HG03095 (cell line): ENCODE measurements around the gene ITGA4.

Experiments
- ATAC-seq: cut with Tn5 transposase; IDR thresholded peaks from one replicate; pipeline ENCODE4 v1.9.1; 2021; ENCODE audit warnings: moderate library complexity; ENCODE audit not compliant: unreplicated experiment

ITGA4 gene

DNA sequence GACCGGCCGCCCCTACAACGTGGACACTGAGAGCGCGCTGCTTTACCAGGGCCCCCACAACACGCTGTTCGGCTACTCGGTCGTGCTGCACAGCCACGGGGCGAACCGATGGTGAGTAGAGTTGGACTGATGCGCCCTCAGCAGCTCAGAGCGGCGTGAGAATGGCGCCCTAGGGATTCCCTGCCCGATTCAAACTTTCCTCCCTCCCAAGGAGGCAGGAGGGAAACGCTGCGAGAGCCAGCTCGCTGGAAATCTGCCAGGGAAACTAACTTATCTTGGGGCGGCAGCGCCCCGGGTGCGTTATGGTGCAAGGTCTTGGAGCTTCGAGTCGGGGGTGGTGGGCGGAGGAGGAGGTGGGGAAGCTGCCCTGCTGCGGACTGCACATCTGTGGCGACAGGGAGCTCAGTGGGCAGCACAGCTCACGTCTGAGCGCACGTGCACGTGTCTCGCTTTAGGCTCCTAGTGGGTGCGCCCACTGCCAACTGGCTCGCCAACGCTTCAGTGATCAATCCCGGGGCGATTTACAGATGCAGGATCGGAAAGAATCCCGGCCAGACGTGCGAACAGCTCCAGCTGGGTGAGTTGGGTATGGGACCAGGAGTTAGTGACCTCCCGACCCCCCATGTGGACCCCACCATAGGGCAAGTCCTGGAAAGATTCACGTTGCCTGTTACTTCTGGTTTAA lies 697 bp downstream of the ITGA4 start:
- ATAC-seq: peak; percentile 19

DNA sequence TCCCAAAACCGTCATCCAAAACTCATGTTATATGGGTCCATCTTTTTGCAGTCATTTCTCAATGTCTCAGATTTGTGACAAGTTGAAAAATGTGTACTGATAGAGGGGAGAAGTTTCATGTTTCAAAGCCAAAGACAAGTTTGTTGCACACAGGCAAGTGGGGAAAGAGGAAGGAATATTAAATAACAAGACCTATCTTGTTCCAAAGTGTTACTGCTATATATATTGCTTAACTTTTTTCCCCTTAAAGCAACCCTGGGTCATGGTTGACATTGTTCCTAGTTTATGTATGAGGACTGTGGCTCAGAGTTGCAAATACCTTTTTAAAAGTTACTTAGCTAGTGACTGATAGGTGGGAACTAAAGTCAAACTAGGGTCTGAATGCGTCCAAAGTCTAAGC lies 1.7 kb downstream of the ITGA4 start:
- no peak for ATAC-seq

DNA sequence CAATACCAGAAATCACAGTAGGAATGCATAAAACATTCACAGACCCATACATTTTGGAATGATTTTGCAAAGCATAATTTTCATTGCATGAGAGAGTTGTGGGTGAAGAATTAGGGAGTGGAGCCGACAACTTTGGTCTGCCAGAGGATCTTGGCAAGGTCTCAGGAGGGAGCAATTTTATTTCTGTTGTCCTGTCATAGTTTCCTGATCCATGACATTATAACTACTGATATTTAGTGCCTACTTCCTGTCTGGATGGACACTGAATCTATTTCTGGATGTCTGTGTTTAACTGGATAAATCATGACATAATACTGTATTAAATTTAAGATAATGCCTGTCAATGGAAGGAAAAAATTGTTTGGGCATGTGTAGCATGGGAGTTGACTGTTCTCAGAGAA lies 2.4 kb downstream of the ITGA4 start:
- no peak for ATAC-seq

DNA sequence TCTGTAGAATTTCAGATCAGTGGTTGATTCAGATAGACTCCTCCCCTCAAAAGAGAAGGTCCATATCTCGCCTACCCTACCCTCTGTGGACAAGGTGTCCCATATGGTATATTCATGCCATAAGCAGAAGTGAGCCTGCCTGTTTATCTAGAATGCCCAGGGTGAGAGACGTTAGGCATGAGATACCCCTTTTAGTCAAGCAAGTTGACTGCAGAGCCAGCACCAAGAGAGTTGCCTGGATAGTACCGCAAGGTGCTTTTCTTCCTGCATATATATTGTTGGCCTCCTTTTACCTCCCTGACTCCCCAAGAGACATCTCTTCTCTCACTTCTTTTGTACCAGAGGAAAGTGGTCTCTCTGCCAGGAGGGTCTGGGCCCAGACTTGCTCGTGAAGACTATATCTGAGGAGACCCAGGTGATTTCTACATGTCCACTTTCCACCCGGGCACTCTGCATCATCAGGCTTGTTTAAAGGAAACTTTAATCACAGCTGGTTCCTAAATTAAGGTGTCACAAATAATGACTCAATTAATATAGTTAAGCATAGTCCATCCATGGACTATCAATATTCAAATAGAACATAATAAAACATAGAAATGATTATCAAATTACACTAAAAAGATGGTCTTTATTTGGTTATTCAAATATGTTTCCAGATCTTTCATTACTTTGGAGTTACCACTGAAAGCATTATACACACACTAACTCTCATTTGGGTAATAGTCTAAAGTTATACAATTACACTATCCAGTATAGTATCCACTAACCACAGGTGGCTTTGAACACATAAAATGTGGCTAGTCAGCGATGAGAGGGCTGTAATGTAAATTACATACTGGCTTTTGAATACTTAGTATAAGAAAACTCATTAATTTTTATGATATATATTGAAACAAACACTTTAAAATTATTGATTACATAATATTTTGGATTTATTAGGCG lies 4.1 kb downstream of the ITGA4 start:
- no peak for ATAC-seq

DNA sequence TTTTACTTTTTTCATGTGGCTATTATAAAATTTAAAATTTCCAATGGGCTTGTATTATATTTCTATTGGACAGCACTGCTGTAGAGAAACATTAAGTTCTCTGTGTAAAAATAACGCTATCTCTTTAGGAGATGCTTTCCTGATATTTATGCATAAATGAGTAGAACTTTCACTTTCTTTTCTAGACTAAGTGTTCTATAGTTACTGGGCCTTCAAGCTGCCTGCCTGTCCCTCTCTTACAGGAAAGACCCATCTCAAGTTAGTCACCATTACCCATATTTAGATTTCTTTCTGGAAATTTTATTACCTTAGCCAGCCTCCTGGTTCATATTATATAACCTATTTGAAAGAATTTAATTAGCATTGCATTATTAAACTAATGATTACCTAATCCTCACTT lies 4.8 kb downstream of the ITGA4 start:
- peak; percentile 33 for ATAC-seq

DNA sequence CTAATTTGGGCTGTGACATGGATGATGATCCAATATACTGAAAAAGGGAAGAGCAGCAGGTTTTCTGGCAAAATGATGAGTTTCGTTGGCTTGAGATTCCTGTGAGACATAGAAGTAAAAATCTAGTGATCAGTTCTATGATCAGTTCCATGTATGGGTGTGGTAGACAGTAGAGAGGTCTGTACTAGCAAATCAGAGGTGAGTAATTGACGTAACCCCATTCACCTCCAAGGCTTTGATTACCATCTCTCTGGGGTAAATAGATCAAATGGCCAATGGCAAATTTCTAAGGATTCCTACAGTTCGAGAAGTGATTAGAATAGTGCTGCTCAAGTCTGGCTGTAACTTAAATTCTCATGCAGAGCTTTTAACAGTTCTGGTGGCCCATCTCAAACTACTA lies 6.4 kb downstream of the ITGA4 start:
- no peak for ATAC-seq

DNA sequence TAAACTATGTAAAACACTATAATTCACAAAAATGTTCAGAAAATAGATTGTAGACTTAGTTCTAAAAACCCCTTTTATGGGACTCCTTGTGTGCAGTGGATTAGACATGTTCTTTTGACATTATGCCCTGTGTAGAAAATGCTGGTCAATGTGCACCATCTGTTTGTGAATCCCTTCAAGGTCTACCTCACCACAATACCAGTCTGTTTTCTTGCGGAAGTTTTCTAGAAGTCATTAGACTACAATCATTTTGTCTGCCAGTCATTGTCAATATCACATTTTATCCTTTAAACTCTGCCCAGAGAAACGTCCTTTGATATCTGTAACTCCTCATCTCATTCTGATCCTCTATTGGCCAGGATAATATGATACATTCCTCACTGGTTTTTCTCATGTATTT lies 7.8 kb downstream of the ITGA4 start:
- no peak for ATAC-seq

DNA sequence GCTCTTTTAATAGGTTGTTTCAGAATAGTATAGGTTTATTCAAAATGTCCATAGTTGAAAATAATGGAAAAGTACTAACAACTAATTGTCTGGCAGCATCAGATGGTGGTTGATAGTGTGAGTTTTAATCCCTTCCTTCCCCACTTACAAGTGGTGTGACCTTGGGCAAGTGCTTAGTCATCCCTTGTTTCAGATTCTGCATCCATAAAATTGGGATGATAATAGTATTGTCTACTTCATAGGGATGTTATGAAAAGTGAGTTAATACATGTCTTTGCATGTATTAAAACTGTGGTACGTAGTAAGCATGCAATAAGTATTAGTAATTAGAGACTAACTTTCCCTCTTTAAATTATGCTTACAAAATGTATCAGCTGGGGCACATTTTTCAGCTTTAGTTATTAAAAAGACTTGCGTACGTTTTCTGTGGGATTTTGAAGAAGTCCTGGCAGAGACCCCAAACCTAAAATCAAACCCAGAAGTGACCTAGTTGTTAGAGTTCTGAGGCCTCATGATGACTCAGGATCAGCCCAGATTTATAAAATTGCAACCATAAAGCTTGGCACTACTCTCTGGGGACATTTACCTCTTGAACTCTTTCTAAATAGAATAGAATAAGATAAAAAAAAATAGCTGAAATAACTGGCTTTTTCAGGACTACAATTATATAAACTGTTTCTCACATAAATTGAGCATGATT lies 8.6 kb downstream of the ITGA4 start:
- no peak for ATAC-seq

DNA sequence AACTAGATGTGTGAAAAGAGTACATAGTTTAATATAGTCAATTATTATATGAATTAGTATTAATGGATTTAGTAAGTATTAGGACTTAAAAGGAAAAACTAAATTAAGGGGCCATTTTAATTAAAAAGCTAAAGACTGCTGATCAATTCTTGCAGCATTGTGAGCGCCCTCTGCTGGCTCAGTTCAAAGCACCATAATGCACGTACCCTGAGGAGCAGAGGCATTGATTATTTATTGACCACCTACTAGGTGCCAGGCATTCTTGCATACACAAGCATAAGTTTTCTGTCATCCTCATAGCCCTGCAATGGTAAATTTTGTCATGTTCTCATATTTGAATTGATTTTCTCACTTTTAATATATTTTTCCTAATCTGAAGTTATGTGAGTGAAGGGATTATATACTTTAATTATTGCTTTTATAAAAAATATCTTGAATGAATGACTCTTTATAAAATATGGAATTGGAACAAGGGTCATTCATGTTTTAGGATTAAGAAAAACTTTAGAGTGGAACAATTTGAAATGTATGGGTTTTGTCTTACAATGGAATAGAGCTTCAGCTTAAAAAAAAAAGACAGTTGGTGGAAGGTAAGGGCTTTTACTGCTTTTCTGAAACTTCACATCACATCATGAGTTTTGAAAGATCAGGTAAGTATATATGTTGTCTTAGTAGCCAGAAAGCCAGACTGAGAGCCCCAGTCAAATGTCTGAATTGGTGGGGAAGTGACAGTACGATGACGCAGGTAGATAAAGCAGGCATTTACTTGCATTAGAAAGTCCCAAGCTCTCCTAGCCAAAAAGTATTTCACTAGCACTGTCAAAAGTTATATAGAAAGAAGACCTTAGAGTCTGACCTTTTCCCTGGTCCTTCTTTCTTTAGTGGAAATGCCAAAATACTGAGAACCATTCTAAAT lies 9.7 kb downstream of the ITGA4 start:
- no peak for ATAC-seq

DNA sequence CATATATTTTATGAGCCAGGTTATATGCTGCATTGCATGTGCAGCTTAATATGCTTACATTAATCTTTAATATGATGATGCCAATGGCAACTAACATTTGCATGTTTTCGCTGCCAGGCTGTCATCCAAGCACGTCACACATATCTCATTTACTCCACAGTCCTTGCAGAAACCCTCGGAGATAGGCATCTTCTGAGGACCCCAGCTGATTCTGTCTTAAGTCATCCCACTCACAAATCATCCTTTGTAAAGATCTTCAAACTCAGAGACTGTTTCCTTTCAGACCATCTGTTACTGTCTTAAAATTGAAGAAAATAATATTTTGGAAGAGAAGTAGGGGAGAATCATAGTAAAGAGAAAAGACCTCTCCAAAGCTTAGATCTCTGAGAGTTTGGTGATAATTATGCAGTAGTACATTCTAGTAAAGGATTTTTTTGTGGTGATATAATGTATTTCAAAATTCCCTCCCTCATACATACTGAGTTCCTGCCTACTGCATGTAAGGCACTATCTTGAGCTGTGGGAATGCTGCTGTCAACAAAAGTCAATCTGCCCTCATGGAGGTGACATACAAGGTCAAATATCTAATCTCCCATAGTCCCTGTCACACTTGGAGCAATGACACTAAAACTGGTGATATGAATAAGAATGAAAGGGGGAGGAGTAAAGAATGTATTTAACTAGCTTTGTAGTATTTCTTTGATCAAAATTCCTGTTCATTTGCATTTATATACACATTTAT lies 11.0 kb downstream of the ITGA4 start:
- no peak for ATAC-seq

DNA sequence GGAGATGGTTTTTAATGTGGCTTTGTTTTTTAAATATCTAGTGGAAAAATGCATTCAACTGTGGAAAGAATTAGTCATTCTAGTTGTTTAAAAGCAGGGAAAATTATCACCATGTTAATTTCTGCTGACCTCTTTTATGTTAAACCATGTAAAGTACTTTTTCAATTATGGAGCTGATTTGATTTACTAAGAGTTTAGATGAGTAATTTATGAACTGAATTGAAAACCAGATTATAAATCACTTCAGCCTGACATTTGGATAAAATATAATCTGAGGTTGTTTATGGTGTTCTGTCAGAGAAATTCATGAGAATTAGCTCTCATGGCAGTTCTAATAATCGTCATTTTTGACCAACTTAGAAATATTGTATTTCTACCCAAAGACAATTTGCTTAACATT lies 11.6 kb downstream of the ITGA4 start:
- ATAC-seq: no peak

DNA sequence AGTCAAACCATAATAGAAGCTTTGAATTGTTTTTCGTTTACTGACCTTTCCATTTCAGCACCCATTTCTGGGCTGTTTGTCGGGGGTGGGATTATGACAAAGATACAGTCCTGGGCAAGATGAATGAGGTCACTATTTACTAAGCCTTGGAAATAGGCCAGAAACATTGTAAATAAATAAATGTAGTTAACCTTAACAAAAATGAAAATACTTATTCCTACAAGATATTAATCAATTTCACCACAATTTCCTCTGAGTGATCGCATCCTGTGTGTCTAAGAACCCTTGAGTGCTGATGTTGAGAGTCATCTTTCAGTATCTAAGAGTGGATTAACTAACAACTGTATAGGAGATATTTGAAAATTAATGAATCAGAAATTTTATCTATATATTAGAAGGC lies 14.0 kb downstream of the ITGA4 start:
- ATAC-seq: no peak

DNA sequence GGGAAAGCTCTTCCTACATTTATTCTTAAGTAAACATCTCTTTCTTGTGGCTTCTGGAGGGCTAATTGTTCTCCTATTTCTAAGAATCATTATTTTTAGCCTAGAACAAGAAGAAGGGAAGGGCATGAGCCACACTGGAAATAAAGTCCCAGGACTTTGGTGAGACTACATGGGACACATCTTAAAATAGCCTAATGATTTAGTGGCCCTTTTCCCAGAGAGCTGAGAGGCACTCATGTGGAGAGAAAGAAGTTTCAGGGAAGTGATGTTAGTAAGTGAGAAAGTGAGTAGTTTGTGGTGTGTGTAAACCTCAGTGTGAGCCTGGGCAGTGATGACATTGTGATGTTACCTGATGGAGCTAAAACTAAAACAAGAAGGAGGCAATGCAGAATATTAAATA lies 14.6 kb downstream of the ITGA4 start:
- no peak for ATAC-seq

DNA sequence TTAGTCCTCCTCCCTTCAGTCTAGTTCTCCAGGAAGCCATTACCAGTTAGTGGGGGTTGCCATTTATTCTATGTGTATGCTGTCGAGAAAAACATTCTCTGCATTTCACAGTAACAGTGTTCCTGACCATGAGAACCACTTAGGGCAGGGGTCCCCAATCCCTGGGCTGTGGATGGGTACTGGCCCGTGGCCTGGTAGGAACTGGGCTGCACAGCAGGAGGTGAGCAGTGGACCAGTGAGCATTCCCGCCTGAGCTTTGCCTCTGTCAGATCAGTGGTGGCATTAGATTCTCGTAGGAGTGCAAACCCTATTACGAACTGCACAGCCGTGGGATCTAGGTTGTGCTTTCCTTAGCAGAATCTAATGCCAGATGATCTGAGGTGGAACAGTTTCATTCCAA lies 15.8 kb downstream of the ITGA4 start:
- ATAC-seq: no peak

DNA sequence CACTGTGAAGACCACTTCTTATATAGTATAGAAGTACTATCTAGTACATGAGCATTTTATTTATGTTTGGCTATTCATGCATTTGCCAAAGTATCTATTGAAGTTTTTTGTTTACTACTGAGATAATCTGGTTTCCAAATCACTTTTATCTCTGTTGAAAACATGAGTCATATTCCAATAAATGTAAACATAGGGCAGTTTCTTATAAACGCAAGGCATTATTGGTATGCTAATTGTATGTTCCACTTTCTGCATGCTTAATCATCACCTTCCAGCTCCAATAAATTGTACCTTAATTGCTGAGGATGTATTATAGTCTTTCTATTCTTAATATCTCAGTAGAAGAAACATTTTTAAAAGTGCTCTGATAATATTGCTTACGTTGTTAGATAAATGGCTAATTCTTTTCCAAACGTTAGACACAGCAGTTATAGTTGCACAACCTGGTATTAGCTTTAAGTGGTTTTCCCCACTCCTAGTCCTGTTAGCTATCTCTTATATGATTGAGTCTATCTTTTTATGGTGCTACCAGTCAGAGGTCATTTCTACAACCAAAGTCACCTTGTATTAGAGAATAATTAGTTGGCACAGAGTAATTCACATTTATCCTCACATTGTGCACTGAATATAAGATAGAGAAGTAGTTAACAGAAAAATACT lies 17.2 kb downstream of the ITGA4 start:
- no peak for ATAC-seq

DNA sequence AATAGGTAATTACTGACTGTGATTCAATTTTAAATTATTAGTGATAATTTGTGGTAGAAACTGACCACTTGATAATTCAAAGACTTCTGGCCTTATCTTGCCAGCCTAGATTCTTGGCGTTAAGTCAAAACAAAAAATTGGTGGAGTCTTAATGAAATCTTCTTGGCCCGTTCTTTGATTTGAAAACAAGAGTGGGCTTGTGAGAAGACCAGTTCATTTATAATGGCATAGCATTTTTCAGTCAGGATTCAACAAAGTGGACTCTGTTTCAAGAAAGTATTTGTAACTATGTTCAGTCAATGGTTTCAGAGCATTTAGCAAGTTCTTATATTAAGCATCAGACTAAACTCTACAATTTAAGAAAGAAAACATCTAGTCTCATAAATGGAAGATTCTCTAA lies 26.0 kb downstream of the ITGA4 start:
- no peak for ATAC-seq

DNA sequence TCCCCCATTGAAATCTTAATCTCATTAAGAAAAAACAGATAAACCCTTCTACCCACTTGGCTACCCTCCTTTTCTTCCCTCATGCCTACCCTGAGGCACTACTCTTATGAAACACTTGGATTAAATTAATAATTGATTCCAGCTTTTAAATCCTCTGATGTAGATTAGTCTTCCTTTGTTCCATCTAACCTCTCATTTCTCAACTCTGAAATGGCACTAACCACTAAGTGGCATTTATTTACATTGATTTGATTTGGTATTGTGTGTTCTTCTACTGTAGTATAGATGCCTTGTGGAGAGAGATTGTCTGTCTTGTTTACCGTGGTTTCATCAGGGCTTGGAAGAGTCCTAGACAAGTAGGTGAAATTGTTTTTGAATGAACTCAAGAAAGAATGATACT lies 26.7 kb downstream of the ITGA4 start:
- no peak for ATAC-seq

DNA sequence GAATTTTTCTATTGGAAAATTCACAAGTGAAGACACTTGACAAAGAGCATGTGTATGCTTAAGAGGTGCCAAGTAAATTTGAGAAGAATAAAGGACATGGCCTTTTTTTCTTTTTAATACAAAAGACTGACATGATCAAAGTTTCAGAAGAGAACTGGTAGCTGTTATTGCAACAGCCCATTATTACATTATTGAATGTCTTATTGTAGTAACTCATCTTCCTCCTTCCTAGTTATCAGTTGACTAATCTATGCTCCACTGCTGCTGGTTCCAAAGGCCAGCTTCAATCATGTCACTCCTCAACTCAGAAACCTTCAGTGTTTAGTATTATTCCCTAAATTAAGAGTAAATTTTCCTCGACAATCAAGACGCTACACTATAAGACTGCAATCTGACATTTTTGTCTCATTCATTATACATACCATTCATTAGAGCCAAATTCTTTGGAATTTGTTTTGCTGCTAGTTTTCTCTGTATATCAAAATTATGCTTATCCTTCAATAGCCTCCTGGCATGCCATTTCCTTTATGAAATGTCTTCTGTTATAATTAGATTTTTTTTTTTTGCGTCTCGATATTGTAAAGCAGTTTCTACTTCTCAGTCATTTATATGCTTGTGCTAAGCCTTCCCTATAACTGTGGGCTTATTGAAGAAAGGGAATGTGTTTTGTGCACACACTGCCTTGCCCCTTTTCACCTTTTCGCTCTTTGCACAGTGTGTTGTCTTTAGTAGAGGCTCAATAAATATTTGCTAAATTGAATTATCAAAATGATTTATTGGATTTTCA lies 27.9 kb downstream of the ITGA4 start:
- no peak for ATAC-seq

DNA sequence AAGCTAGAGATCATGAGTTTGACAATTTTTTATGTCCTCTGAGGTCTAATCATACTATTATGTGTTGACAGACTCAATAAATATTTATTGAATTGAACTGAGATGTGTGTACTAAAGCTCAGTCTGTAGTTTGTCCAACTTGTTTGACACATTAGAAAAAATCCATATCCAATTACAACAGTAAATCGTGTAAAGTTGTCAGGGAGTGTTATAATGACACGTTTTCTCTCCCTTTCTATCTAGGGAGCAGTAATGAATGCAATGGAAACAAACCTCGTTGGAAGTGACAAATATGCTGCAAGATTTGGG lies 28.4 kb downstream of the ITGA4 start:
- ATAC-seq: no peak
